ENCODE measurements around the gene DNAH14. TPM values are rescaled to one million over a fixed set of nuclear protein-coding genes. Genes with fewer than 3 reads are reported as not detected.

DNAH14 gene
- total and polyA plus RNA-seq, 2 donors (not counting 3 experiments of a cell fraction or from before 2014, with no cell fraction given) = 1.5 to 7.1 TPM

GRCh38 chr1:225063722-225064121, 134.2 kb downstream of the DNAH14 start:
- no peaks in the 10 kb centered on the region for H3K9me3 ChIP-seq (replicated peaks; ENCODE audit: control insufficient read depth, insufficient read depth, low read length)
- no peaks in the 10 kb centered on the region for H3K4me1 ChIP-seq (ENCODE audit: control insufficient read depth, extremely low read depth, insufficient read depth, low read length)
- H3K36me3 ChIP-seq (ENCODE audit: control insufficient read depth in 2 of 2, extremely low read depth in 1 of 2, insufficient read depth in 2 of 2, low read length in 2 of 2) = no peaks in the 10 kb centered on the region
- dilution Hi-C loops (cut with MboI; ENCODE audit: extremely low pct_ligation_motif_present, low sequenced_read_pairs) (no loop called here), intact Hi-C loops (cut with micrococcal nuclease) (no loop called here)
- no TSS peak for BruUV-seq (replicated peaks)
- ChIA-PET CTCF (no interaction called here), POLR2A (no interaction called here)
- H3K27me3 ChIP-seq (ENCODE audit: control insufficient read depth in 2 of 2, insufficient read depth in 2 of 2, low read length in 2 of 2) = no peaks in the 10 kb centered on the region
- no peak overlapping the region for H3K27ac ChIP-seq (ENCODE audit: insufficient read depth, low read depth, low read length)
- H3K9ac ChIP-seq (replicated peaks; ENCODE audit: extremely low read depth, insufficient read depth, low read length) = no peak overlapping the region
- H3K9me1 ChIP-seq (replicated peaks; ENCODE audit: control insufficient read depth, extremely low read depth, insufficient read depth, low read length) = no peaks in the 10 kb centered on the region
- H4K20me1 ChIP-seq (replicated peaks; ENCODE audit: control insufficient read depth, extremely low read depth, insufficient read depth, low read length) = no peaks in the 10 kb centered on the region
- no peak overlapping the region for H3K4me2 ChIP-seq (ENCODE audit: insufficient read depth, low read length)
- no peak for DNase-seq (ENCODE audit: low read depth, low spot score)
- TF ChIP-seq POLR2AphosphoS5 (IDR thresholded peaks at IDR 0.05; ENCODE audit: insufficient read depth, low read depth, low read length) (no peak), FOS (IDR thresholded peaks at IDR 0.05; ENCODE audit: borderline replicate concordance, insufficient read depth, low read length) (no peak), MYC (IDR thresholded peaks at IDR 0.05; ENCODE audit: low read depth, low read length) (no peak), JUN (IDR thresholded peaks at IDR 0.05; ENCODE audit: borderline replicate concordance, insufficient read depth, insufficient read length, low read depth) (no peak), EZH2 (IDR thresholded peaks at IDR 0.05; ENCODE audit: borderline replicate concordance, low read depth, low read length, severe bottlenecking) (no peak), MAX (IDR thresholded peaks at IDR 0.05; ENCODE audit: insufficient read depth, insufficient read length) (no peak), POLR2A (IDR thresholded peaks at IDR 0.05; ENCODE audit: low read depth, low read length) (no peak)
- FAIRE-seq = no peak
- no peak overlapping the region for H3K4me3 ChIP-seq (replicated peaks in 1 of 3; ENCODE audit: insufficient read depth in 1 of 3, low read depth in 1 of 3, low read length in 3 of 3)
- no peak overlapping the region for H2AFZ ChIP-seq (ENCODE audit: low read depth, low read length)
- no peaks in the 10 kb centered on the region for H3K79me2 ChIP-seq (ENCODE audit: control insufficient read depth, insufficient read depth, low read length)

- ChIA-PET POLR2A (no interaction called here), CTCF (no interaction called here)
- TF ChIP-seq POLR2AphosphoS5 (IDR thresholded peaks at IDR 0.05; ENCODE audit: insufficient read depth, low read depth, low read length) (no peak), FOS (IDR thresholded peaks at IDR 0.05; ENCODE audit: borderline replicate concordance, insufficient read depth, low read length) (no peak), GATA2 (IDR thresholded peaks at IDR 0.05; ENCODE audit: insufficient read depth, insufficient read length, low read depth, low read length) (no peak), POLR2A (IDR thresholded peaks at IDR 0.05; ENCODE audit: low read depth, low read length) (no peak), CTCF (IDR thresholded peaks at IDR 0.05; ENCODE audit: extremely low read depth in 1 of 2, insufficient read depth in 1 of 2, low read depth in 1 of 2, low read length in 2 of 2) (no peak), JUN (IDR thresholded peaks at IDR 0.05; ENCODE audit: borderline replicate concordance, insufficient read depth, insufficient read length, low read depth) (no peak), MAX (IDR thresholded peaks at IDR 0.05; ENCODE audit: insufficient read depth, insufficient read length) (no peak), EZH2 (IDR thresholded peaks at IDR 0.05; ENCODE audit: borderline replicate concordance, low read depth, low read length, severe bottlenecking) (no peak), MYC (IDR thresholded peaks at IDR 0.05; ENCODE audit: low read depth, low read length) (no peak)
- dilution Hi-C loops (cut with MboI; ENCODE audit: extremely low pct_ligation_motif_present, low sequenced_read_pairs) (no loop called here), intact Hi-C loops (cut with micrococcal nuclease) (no loop called here)
- Histone ChIP-seq H3K36me3 (ENCODE audit: control insufficient read depth in 2 of 2, extremely low read depth in 1 of 2, insufficient read depth in 2 of 2, low read length in 2 of 2) (no peaks in the 10 kb centered on the region), H3K27me3 (ENCODE audit: control insufficient read depth in 2 of 2, insufficient read depth in 2 of 2, low read length in 2 of 2) (no peaks in the 10 kb centered on the region), H3K9ac (replicated peaks; ENCODE audit: extremely low read depth, insufficient read depth, low read length) (no peak overlapping the region), H4K20me1 (replicated peaks; ENCODE audit: control insufficient read depth, extremely low read depth, insufficient read depth, low read length) (no peaks in the 10 kb centered on the region), H3K27ac (ENCODE audit: insufficient read depth, low read depth, low read length) (no peak overlapping the region), H3K9me3 (replicated peaks; ENCODE audit: control insufficient read depth, insufficient read depth, low read length) (no peaks in the 10 kb centered on the region), H3K9me1 (replicated peaks; ENCODE audit: control insufficient read depth, extremely low read depth, insufficient read depth, low read length) (no peaks in the 10 kb centered on the region), H3K4me3 (replicated peaks in 1 of 3; ENCODE audit: insufficient read depth in 1 of 3, low read depth in 1 of 3, low read length in 3 of 3) (no peak overlapping the region), H3K79me2 (ENCODE audit: control insufficient read depth, insufficient read depth, low read length) (no peaks in the 10 kb centered on the region), H2AFZ (ENCODE audit: low read depth, low read length) (no peak overlapping the region), H3K4me2 (ENCODE audit: insufficient read depth, low read length) (no peak overlapping the region), H3K4me1 (ENCODE audit: control insufficient read depth, extremely low read depth, insufficient read depth, low read length) (no peaks in the 10 kb centered on the region)
- DNase-seq (ENCODE audit: low read depth, low spot score) (no peak), FAIRE-seq (no peak)
- no TSS peak for BruUV-seq (replicated peaks)
Measured at GRCh38 chr1:225070972-225071371, 141.5 kb downstream of the DNAH14 start.

Data from endothelial cell of umbilical vein (primary cell).